GM12892 (cell line): Measurements from ENCODE around the gene ARHGEF4.

Experiments
- POLR2A ChIP-seq: IDR thresholded peaks from 2 replicates; pipeline ENCODE4 v1.6.1; 2011; ENCODE audit warnings: low read depth, low read length, control low read depth
- POLR2AphosphoS5 ChIP-seq: IDR thresholded peaks from 2 replicates; pipeline ENCODE4 v1.6.1; 2011; ENCODE audit warnings: low read depth, low read length, control low read depth
- TAF1 ChIP-seq: IDR thresholded peaks from 2 replicates; pipeline ENCODE4 v1.6.1; 2011; ENCODE audit warnings: low read depth, mild to moderate bottlenecking, control low read depth, low read length, borderline replicate concordance

- TF ChIP-seq TAF1 (no peak), POLR2A (no peak), POLR2AphosphoS5 (no peak)
Measured at GRCh38 chr2:131067465-131068125, 230.9 kb downstream of the ARHGEF4 start.
